HG03280 (cell line): ENCODE data around the gene TH.
"Not testable (repeated sequence)": the region's sequence is repeated elsewhere in the genome, so short reads cannot be mapped to it uniquely, and the experiment has no call there.

Experiments used
- ATAC-seq: cut with Tn5 transposase; IDR thresholded peaks from one replicate; pipeline ENCODE4 v1.9.1; 2021; ENCODE audit warnings: mild to moderate bottlenecking, moderate library complexity; ENCODE audit not compliant: unreplicated experiment

Gene TH

GRCh38 chr11:2132246-2132645, 39.4 kb downstream of the TH start:
- ATAC-seq = no peak

- ATAC-seq = no peak
Observed at GRCh38 chr11:2131371-2132236, 40.0 kb downstream of the TH start.

GRCh38 chr11:2130881-2131352, 40.7 kb downstream of the TH start:
- ATAC-seq = no peak

GRCh38 chr11:2129699-2130366, 41.8 kb downstream of the TH start:
- ATAC-seq = no peak

- ATAC-seq = no peak
Observed at GRCh38 chr11:2129308-2129698, 42.3 kb downstream of the TH start.

- no peak for ATAC-seq
Observed at GRCh38 chr11:2128511-2129307, 42.9 kb downstream of the TH start.

- no peak for ATAC-seq
Observed at GRCh38 chr11:2128130-2128510, 43.5 kb downstream of the TH start.

GRCh38 chr11:2127482-2128129, 44.0 kb downstream of the TH start:
- no peak for ATAC-seq

GRCh38 chr11:2126520-2127085, 45.0 kb downstream of the TH start:
- no peak for ATAC-seq

GRCh38 chr11:2124736-2125484, 46.7 kb downstream of the TH start:
- ATAC-seq = not testable (repeated sequence)

GRCh38 chr11:2123628-2123960, 48.0 kb downstream of the TH start:
- ATAC-seq = no peak

- no peak for ATAC-seq
Observed at GRCh38 chr11:2122907-2123627, 48.5 kb downstream of the TH start.

- ATAC-seq = no peak
Observed at GRCh38 chr11:2122222-2122906, 49.3 kb downstream of the TH start.

- no peak for ATAC-seq
Observed at GRCh38 chr11:2121227-2122130, 50.1 kb downstream of the TH start.

GRCh38 chr11:2120359-2121100, 51.1 kb downstream of the TH start:
- no peak for ATAC-seq

- ATAC-seq = no peak
Observed at GRCh38 chr11:2118677-2119076, 52.9 kb downstream of the TH start.

- no peak for ATAC-seq
Observed at GRCh38 chr11:2116680-2117079, 54.9 kb downstream of the TH start.
